Thyroid gland (tissue), 4 donors: ENCODE results near the gene FAM83C.

Source experiments
- POLR2A ChIP-seq, 2 donors: fragments of 450-650 bp; IDR thresholded peaks; one replicate each; pipeline ENCODE4 v1.6.1; 2017; ENCODE audit warnings: antibody characterized with exemption in 2 of 2, mild to moderate bottlenecking in 2 of 2, moderate library complexity in 1 of 2
- TF ChIP-seq, protein P1 (sequence below), 6 experiments: fragments of 200-600 bp in 3 of 6; fragments of 450-650 bp in 3 of 6; sonication (generic) in 3 of 6; IDR thresholded peaks; one replicate each; pipeline ENCODE4 v1.5.1; 2016 to 2019; ENCODE audit warnings: antibody characterized with exemption in 6 of 6, mild to moderate bottlenecking in 2 of 6, inconsistent platforms in 1 of 6, moderate library complexity in 1 of 6

DNA sequence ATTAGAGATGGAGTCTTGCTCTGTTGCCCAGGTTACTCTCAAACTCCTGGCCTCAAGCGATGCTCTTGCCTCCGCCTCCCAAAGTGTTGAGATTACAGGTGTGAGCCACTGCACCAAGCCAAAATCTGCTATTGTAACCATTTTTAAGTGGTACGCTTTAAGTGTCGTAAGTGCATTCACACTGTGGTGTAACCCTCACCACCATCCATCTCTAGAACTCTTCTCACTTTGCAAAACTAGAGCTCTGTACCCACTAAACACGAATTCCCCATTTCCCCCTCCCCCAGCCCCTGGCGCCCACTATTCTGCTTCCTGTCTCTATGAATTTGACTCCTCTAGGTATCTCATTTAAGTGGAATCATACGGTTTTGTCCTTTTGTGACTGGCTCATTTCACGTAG lies 2.8 kb upstream of the FAM83C start:
- TF ChIP-seq, protein P1, sequence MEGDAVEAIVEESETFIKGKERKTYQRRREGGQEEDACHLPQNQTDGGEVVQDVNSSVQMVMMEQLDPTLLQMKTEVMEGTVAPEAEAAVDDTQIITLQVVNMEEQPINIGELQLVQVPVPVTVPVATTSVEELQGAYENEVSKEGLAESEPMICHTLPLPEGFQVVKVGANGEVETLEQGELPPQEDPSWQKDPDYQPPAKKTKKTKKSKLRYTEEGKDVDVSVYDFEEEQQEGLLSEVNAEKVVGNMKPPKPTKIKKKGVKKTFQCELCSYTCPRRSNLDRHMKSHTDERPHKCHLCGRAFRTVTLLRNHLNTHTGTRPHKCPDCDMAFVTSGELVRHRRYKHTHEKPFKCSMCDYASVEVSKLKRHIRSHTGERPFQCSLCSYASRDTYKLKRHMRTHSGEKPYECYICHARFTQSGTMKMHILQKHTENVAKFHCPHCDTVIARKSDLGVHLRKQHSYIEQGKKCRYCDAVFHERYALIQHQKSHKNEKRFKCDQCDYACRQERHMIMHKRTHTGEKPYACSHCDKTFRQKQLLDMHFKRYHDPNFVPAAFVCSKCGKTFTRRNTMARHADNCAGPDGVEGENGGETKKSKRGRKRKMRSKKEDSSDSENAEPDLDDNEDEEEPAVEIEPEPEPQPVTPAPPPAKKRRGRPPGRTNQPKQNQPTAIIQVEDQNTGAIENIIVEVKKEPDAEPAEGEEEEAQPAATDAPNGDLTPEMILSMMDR (IDR thresholded peaks at IDR 0.05): no peak
- no peak for TF ChIP-seq POLR2A (IDR thresholded peaks at IDR 0.05)
